ENCODE data around the gene PANK1. TPM values are rescaled to one million over a fixed set of nuclear protein-coding genes. Genes with fewer than 3 reads are reported as not detected.

PANK1 gene
- total and polyA plus RNA-seq, 9 of the 15 experiments (the other 6 are each of a cell fraction or from before 2014, with no cell fraction given): 1.7 to 10.7 (median 6.5) TPM

DNA sequence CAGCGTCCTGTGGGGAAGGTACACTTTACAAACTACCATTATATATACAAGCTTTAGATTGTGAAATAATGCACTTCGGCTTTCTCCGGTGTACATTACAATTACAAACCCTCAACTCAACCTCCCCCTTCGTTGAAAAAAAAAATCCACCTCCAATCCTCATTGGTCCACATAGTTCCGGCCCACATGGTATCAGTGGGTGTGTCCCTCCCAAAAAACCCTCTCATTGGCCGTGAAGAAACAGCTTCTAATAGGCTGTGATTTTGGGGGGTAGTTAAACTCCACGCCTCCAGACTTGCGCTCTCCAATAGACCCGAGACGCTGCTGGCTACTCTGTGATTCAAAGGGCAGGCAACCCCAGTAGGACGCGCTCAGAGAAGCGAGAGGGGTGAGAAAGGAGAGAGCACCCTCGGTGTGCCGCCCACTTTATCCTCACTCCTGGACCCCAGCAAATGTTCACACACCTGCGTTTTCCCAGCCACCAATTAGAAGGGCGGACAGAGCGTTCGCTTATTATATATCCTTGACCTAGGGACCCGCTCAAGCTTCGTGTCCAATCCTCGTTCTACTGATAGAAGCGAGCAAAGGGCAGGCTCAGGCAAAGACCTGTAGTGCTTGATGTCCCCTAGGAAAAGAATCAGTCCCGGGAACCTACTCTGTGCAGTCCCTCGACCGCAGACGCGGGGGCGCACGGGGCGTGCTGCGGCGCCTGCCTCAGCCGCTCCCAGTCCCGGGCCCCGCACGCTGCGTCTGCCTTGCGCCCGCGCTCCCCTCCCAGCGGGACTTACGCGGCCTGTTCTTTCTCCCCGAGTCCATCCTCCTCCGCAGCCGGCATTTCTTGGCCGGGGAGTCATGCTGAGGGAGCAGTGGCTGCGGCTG lies 991 bp downstream of the PANK1 start (continued):
- TF ChIP-seq, protein P1, sequence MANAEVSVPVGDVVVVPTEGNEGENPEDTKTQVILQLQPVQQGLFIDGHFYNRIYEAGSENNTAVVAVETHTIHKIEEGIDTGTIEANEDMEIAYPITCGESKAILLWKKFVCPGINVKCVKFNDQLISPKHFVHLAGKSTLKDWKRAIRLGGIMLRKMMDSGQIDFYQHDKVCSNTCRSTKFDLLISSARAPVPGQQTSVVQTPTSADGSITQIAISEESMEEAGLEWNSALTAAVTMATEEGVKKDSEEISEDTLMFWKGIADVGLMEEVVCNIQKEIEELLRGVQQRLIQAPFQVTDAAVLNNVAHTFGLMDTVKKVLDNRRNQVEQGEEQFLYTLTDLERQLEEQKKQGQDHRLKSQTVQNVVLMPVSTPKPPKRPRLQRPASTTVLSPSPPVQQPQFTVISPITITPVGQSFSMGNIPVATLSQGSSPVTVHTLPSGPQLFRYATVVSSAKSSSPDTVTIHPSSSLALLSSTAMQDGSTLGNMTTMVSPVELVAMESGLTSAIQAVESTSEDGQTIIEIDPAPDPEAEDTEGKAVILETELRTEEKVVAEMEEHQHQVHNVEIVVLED (CRISPR knock-in tag; IDR thresholded peaks at IDR 0.05): no peak
- no peak for TF ChIP-seq U2AF2 (optimal IDR thresholded peaks at IDR 0.05; ENCODE audit: low read depth, low read length)
- TF ChIP-seq ZNF444 (CRISPR knock-in tag; IDR thresholded peaks at IDR 0.05): no peak
- no peak for TF ChIP-seq TOE1 (IDR thresholded peaks at IDR 0.05; ENCODE audit: borderline replicate concordance)
- no peak for TF ChIP-seq TOE1 (CRISPR knock-in tag; IDR thresholded peaks at IDR 0.05; ENCODE audit: borderline replicate concordance, low read depth)
- no peak for TF ChIP-seq PPARD (CRISPR knock-in tag; IDR thresholded peaks at IDR 0.05)
- TF ChIP-seq ZNF431 (CRISPR knock-in tag; IDR thresholded peaks at IDR 0.05): no peak
- 0 out of 2 replicates have a peak, but pooled peaks have one; percentile 26 for TF ChIP-seq SAFB (IDR thresholded peaks at IDR 0.05; ENCODE audit: borderline replicate concordance, low read depth, low read length)
- no peak for TF ChIP-seq POLR3G (IDR thresholded peaks at IDR 0.05; ENCODE audit: extremely low read depth, insufficient read length, insufficient replicate concordance)
- TF ChIP-seq TGIF2 (CRISPR knock-in tag; IDR thresholded peaks at IDR 0.05): no peak
- no peak for TF ChIP-seq COPS2 (conservative IDR thresholded peaks at IDR 0.05)
- TF ChIP-seq BRD4 (IDR thresholded peaks at IDR 0.05): no peak
- no peak for TF ChIP-seq ZNF124 (CRISPR knock-in tag; IDR thresholded peaks at IDR 0.05)
- TF ChIP-seq NCOA2 (IDR thresholded peaks at IDR 0.05; ENCODE audit: partially characterized antibody in 2 of 2): no peak
- TF ChIP-seq, protein P2, sequence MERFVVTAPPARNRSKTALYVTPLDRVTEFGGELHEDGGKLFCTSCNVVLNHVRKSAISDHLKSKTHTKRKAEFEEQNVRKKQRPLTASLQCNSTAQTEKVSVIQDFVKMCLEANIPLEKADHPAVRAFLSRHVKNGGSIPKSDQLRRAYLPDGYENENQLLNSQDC (CRISPR knock-in tag; IDR thresholded peaks at IDR 0.05): no peak
- TF ChIP-seq, protein P3, sequence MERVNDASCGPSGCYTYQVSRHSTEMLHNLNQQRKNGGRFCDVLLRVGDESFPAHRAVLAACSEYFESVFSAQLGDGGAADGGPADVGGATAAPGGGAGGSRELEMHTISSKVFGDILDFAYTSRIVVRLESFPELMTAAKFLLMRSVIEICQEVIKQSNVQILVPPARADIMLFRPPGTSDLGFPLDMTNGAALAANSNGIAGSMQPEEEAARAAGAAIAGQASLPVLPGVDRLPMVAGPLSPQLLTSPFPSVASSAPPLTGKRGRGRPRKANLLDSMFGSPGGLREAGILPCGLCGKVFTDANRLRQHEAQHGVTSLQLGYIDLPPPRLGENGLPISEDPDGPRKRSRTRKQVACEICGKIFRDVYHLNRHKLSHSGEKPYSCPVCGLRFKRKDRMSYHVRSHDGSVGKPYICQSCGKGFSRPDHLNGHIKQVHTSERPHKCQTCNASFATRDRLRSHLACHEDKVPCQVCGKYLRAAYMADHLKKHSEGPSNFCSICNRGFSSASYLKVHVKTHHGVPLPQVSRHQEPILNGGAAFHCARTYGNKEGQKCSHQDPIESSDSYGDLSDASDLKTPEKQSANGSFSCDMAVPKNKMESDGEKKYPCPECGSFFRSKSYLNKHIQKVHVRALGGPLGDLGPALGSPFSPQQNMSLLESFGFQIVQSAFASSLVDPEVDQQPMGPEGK (CRISPR knock-in tag; IDR thresholded peaks at IDR 0.05; ENCODE audit: borderline replicate concordance): no peak
- TF ChIP-seq POLR2AphosphoS5 (IDR thresholded peaks at IDR 0.05; ENCODE audit: control insufficient read depth, insufficient read depth, low read depth, low read length): peak; percentile 83
